Breast epithelium (tissue), 4 donors: ENCODE measurements around the gene ZNF451. TPM values are rescaled to one million over a fixed set of nuclear protein-coding genes. Genes with fewer than 3 reads are reported as not detected.

Experiments used
- DNase-seq, 2 donors: peaks; one replicate each; pipeline ENCODE4 v3.0.0-alpha.2; 2019; ENCODE audit warnings: low spot score in 2 of 2
- H3K27ac ChIP-seq, 2 donors: fragments of 200-600 bp; sonication (generic) in 1 of 2; one replicate each; pipeline ENCODE4 v1.5.1; 2016 to 2019; ENCODE audit warnings: mild to moderate bottlenecking in 1 of 2
- H3K27me3 ChIP-seq, 2 donors: fragments of 200-600 bp; sonication (generic) in 1 of 2; one replicate each; pipeline versions ENCODE4 v1.5.1 to v1.6.0; 2017 to 2019; ENCODE audit warnings: control low read depth in 1 of 2, mild to moderate bottlenecking in 1 of 2
- H3K36me3 ChIP-seq: fragments of 200-600 bp; one replicate; pipeline ENCODE4 v1.5.1; 2019
- H3K4me1 ChIP-seq, 2 donors: fragments of 200-600 bp; sonication (generic); one replicate each; pipeline ENCODE4 v1.5.1; 2016 to 2019; ENCODE audit warnings: control low read depth in 1 of 2
- H3K4me3 ChIP-seq, 3 donors: fragments of 200-600 bp; sonication (generic); 1 replicate in 2 of 3; 2 replicates in 1 of 3; pipeline ENCODE4 v1.5.1; 2016 to 2019; ENCODE audit warnings: mild to moderate bottlenecking in 3 of 3, moderate library complexity in 2 of 3
- H3K9me3 ChIP-seq, 2 donors: fragments of 200-600 bp; sonication (generic) in 1 of 2; one replicate each; pipeline ENCODE4 v1.5.1; 2016 to 2019; ENCODE audit warnings: control low read depth in 1 of 2
- CTCF ChIP-seq, 3 donors: fragments of 450-650 bp; IDR thresholded peaks; one replicate each; pipeline ENCODE4 v1.5.1; 2016 to 2017; ENCODE audit warnings: antibody characterized with exemption in 3 of 3, mild to moderate bottlenecking in 3 of 3, moderate library complexity in 3 of 3
- POLR2A ChIP-seq: fragments of 450-650 bp; IDR thresholded peaks from one replicate; pipeline ENCODE4 v1.6.1; 2016; ENCODE audit warnings: antibody characterized with exemption, mild to moderate bottlenecking, moderate library complexity
- POLR2AphosphoS5 ChIP-seq, 3 donors: sonication (generic); formaldehyde crosslinking; IDR thresholded peaks; one replicate each; pipeline ENCODE4 v1.6.1; 2017; ENCODE audit warnings: antibody characterized with exemption in 3 of 3
- intact Hi-C: fragments of 100-400 bp; cut with DNase I; formaldehyde crosslinking; loops from one replicate; pipeline ENCODE4 v1.15.1; 2023; ENCODE audit warnings: low total_unique reads
- total RNA-seq, 3 donors: library from RNA; depleted of rRNA; stranded (reverse); fragments of >200 nt; gene quantifications; one replicate each; pipeline ENCODE4 v1.1.0, GENCODE V29; 2016

Gene ZNF451
- total RNA-seq, 3 donors from 2014 or later, result 72.3 to 95.1 (median 77.7) TPM

DNA sequence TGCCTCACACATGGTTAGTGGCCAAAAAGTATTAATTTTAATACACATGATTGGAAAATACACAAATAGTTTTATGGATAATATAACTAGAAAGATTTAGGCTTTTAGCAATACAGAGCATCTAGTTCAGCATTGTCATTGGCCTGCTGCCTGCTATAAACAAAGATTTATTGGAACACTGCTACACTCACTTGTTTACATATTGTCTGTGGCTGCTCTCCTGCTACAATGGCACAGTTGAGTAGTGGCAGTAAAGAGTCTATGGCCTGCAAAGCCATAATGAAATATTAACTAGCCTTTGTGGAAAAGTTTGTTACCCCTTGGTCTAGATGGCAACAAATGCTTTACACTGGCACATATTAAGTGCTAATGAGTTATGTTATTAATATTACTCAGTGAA is 37.8 kb downstream of the ZNF451 start:
- intact Hi-C loops, result no loop called here
- H3K9me3 ChIP-seq, result no peaks in the 10 kb centered on the region
- H3K27ac ChIP-seq, result no peak overlapping the region
- no peak for DNase-seq
- H3K4me3 ChIP-seq, result no peak overlapping the region
- H3K36me3 ChIP-seq, result no peaks in the 10 kb centered on the region
- TF ChIP-seq CTCF (IDR thresholded peaks at IDR 0.05), result no peak
- TF ChIP-seq POLR2A, result no peak
- TF ChIP-seq POLR2AphosphoS5 (IDR thresholded peaks at IDR 0.05), result no peak
- H3K27me3 ChIP-seq, result no peaks in the 10 kb centered on the region
- H3K4me1 ChIP-seq, result no peaks in the 10 kb centered on the region

GRCh38 chr6:57130661-57131177 is 40.7 kb downstream of the ZNF451 start:
- no peak for DNase-seq
- Histone ChIP-seq H3K4me3 (no peak overlapping the region), H3K27me3 (no peaks in the 10 kb centered on the region), H3K9me3 (no peaks in the 10 kb centered on the region), H3K27ac (no peak overlapping the region), H3K36me3 (no peaks in the 10 kb centered on the region), H3K4me1 (no peaks in the 10 kb centered on the region)
- TF ChIP-seq POLR2AphosphoS5 (IDR thresholded peaks at IDR 0.05) (no peak), POLR2A (no peak), CTCF (IDR thresholded peaks at IDR 0.05) (no peak)
- intact Hi-C loops, result no loop called here

DNA sequence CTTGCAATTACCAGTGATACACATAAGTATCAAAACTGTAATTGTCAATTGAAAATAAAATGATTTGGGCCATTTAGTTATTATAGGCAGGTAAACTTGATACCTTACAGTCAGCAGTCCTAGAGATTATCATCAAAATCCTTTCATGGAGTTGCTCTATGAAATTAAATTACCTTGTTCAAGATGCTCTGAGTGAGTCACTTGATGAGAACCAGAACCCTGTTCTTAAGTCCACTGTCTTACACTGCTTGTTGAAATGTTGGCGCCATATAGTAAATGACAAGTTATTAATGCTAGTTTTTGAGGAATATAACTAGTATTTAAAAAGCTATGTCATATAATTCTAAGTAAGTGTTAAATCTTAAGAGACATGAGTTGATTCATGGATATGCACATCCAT is 45.0 kb downstream of the ZNF451 start:
- no peaks in the 10 kb centered on the region for H3K4me1 ChIP-seq
- no peaks in the 10 kb centered on the region for H3K36me3 ChIP-seq
- H3K27ac ChIP-seq, result no peak overlapping the region
- TF ChIP-seq CTCF (IDR thresholded peaks at IDR 0.05), result no peak
- no peak for TF ChIP-seq POLR2A
- no peak for TF ChIP-seq POLR2AphosphoS5 (IDR thresholded peaks at IDR 0.05)
- DNase-seq, result no peak
- H3K4me3 ChIP-seq, result no peak overlapping the region
- H3K27me3 ChIP-seq, result no peaks in the 10 kb centered on the region
- intact Hi-C loops, result no loop called here
- no peaks in the 10 kb centered on the region for H3K9me3 ChIP-seq

DNA sequence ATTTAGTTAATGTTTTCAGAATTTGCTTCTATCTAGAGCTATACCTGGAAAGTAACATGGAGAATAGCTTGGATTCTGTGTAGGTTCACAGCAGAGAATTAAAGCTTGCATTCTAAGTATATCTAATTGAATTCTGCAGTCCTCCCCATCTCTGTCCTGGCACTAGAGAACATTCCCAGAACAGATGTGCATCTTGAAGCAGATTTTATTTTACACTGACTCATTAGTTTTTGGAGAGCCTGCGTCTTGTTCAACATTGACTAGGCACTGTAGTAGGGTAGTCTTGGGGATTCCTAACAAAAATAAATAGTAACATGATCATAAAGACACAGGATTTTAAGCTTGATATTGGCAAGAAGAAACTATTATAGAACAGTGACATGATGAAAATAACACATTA is 45.9 kb downstream of the ZNF451 start:
- Histone ChIP-seq H3K36me3 (no peaks in the 10 kb centered on the region), H3K27me3 (no peaks in the 10 kb centered on the region), H3K27ac (no peak overlapping the region), H3K9me3 (no peaks in the 10 kb centered on the region), H3K4me1 (no peaks in the 10 kb centered on the region), H3K4me3 (no peak overlapping the region)
- TF ChIP-seq POLR2AphosphoS5 (IDR thresholded peaks at IDR 0.05), result no peak
- no peak for TF ChIP-seq POLR2A
- no peak for TF ChIP-seq CTCF (IDR thresholded peaks at IDR 0.05)
- intact Hi-C loops, result no loop called here
- DNase-seq, result no peak

- Histone ChIP-seq H3K4me3 (no peak overlapping the region), H3K27me3 (no peaks in the 10 kb centered on the region), H3K4me1 (no peaks in the 10 kb centered on the region), H3K9me3 (no peaks in the 10 kb centered on the region), H3K27ac (no peak overlapping the region), H3K36me3 (peaks cover under 1% of the 10 kb centered on the region)
- intact Hi-C loops, result no loop called here
- DNase-seq, result no peak
- TF ChIP-seq CTCF (IDR thresholded peaks at IDR 0.05) (no peak), POLR2A (no peak)
These were observed 47.4 kb downstream of the ZNF451 start for GRCh38 chr6:57137350-57137749.
